CD4-positive, alpha-beta T cell (primary cell): Measurements from ENCODE around the gene TENT5C. TPM values are rescaled to one million over a fixed set of nuclear protein-coding genes. Genes with fewer than 3 reads are reported as not detected.

Source experiments
- ATAC-seq: fragments of 200-7000 bp; cut with Tn5 transposase; one replicate; pipeline ENCODE4 v1.10.0; 2022; ENCODE audit warnings: mild to moderate bottlenecking; ENCODE audit not compliant: poor library complexity
- CTCF ChIA-PET: fragments of 350-600 bp; sonication (Branson Sonifier 250); formaldehyde crosslinking; loops from one replicate; lab custom pipeline; 2021; ENCODE audit warnings: antibody characterized with exemption, inconsistent platforms; lab: Charles Lee
- POLR2A ChIA-PET: fragments of 350-600 bp; sonication (Branson Sonifier 250); formaldehyde crosslinking; loops from one replicate; lab custom pipeline; 2021; ENCODE audit warnings: antibody characterized with exemption, inconsistent platforms; lab: Charles Lee
- DNase-seq, 14 experiments: peaks; one replicate each; pipeline ENCODE4 v3.0.0-alpha.2; 2013 to 2020; ENCODE audit warnings: mixed read lengths in 2 of 14
- H3K27ac ChIP-seq, 2 donors: one replicate each; pipeline versions ENCODE4 v1.5.1 to v1.7.0; 2013; ENCODE audit warnings: low read length in 2 of 2, low read depth in 1 of 2, mild to moderate bottlenecking in 1 of 2
- H3K27me3 ChIP-seq, 2 experiments: 1 replicate in 1 of 2; 2 replicates in 1 of 2; pipeline versions ENCODE4 v1.6.1 to v1.7.0; 2013; ENCODE audit warnings: low read length in 2 of 2, control low read depth in 1 of 2, mild to moderate bottlenecking in 1 of 2, moderate library complexity in 1 of 2; ENCODE audit not compliant: insufficient read depth in 2 of 2, control insufficient read depth in 1 of 2
- H3K36me3 ChIP-seq: one replicate; pipeline ENCODE4 v1.6.1; 2013; ENCODE audit warnings: low read length, control low read depth; ENCODE audit not compliant: insufficient read depth
- H3K4me1 ChIP-seq: one replicate; pipeline ENCODE4 v1.6.1; 2013; ENCODE audit warnings: low read length, control low read depth; ENCODE audit not compliant: insufficient read depth
- H3K4me3 ChIP-seq: one replicate; pipeline ENCODE4 v1.5.1; 2013; ENCODE audit warnings: mild to moderate bottlenecking, low read length, moderate library complexity
- H3K9me3 ChIP-seq, 2 experiments: 1 replicate in 1 of 2; 2 replicates in 1 of 2; pipeline versions ENCODE4 v1.6.1 to v1.7.0; 2013; ENCODE audit warnings: low read length in 2 of 2, mild to moderate bottlenecking in 2 of 2, control low read depth in 1 of 2, moderate library complexity in 1 of 2; ENCODE audit not compliant: control insufficient read depth in 1 of 2, insufficient read depth in 1 of 2
- H3K27ac Mint-ChIP-seq: one replicate; pipeline ENCODE4 v1.8.0; 2020; ENCODE audit warnings: mixed read lengths
- H3K27me3 Mint-ChIP-seq: one replicate; pipeline ENCODE4 v1.8.0; 2021; ENCODE audit warnings: mixed read lengths
- H3K36me3 Mint-ChIP-seq: one replicate; pipeline ENCODE4 v1.8.0; 2021; ENCODE audit warnings: low read depth, mixed read lengths
- H3K4me1 Mint-ChIP-seq: one replicate; pipeline ENCODE4 v1.8.0; 2021; ENCODE audit warnings: low read depth, mixed read lengths
- H3K4me3 Mint-ChIP-seq: one replicate; pipeline ENCODE4 v1.8.0; 2020; ENCODE audit warnings: mild to moderate bottlenecking, mixed read lengths
- H3K9me3 Mint-ChIP-seq: one replicate; pipeline ENCODE4 v1.8.0; 2020; ENCODE audit warnings: mixed read lengths
- intact Hi-C, 2 experiments: fragments of 100-400 bp; cut with DNase I in 1 of 2; cut with micrococcal nuclease in 1 of 2; formaldehyde crosslinking; loops; one replicate each; pipeline versions ENCODE4 v1.15.1 to v1.9.0; 2023 to 2025; cut with DNase I, micrococcal nuclease
- total RNA-seq, 174 experiments: library from RNA in 2 of 174; stranded (reverse) in 2 of 174; gene quantifications; one replicate each; pipeline ENCODE4 v1.2.3 and lab custom pipeline; 2021 to 2026
- TF ChIP-seq, protein P1 (sequence below): fragments of 200-600 bp; IDR thresholded peaks from one replicate; pipeline ENCODE4 v1.8.0; 2022; ENCODE audit warnings: antibody characterized with exemption, mild to moderate bottlenecking

The TENT5C gene
- total RNA-seq, 2 experiments from 2014 or later = 122 to 123 TPM

DNA sequence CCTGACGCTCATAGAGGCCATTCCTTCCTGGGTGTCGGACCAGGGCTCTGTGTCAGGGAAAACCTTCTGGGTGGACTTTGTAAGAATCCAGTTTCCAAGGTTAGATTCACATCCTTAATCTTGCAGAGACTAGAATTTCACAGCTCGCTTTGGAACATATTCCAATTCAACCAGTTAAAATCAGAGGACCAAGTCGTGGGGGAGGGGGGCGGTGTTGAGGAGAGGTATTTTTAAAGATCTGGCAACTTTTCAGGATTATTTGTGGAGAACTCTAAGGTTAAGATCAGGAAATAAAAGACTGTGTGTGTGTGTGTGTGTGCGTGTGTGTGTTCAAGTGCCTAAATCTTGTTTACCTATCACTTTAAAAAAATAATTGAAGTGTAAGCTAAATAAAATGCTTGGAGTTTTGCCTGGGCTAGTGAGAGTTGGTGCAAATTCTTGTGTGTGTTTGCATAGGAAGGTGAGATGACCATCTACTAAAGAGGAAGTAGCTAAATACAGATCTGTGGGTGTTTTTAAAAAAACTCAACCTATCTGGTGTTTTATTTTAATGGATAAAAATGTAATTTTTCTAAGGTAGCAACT, 21.8 kb downstream of the TENT5C start:
- ATAC-seq (no peak), DNase-seq (no peak)
- intact Hi-C loops = no loop called here
- no peaks in the 10 kb centered on the region for H3K9me3 Mint-ChIP-seq
- Histone ChIP-seq H3K27ac (no peak overlapping the region), H3K36me3 (peaks cover 20% of the 10 kb centered on the region), H3K4me3 (no peak overlapping the region), H3K27me3 (no peaks in the 10 kb centered on the region), H3K4me1 (peaks cover 20% of the 10 kb centered on the region), H3K9me3 (no peaks in the 10 kb centered on the region)
- no peak overlapping the region for H3K4me3 Mint-ChIP-seq
- no peak overlapping the region for H3K27ac Mint-ChIP-seq
- TF ChIP-seq, protein P1, sequence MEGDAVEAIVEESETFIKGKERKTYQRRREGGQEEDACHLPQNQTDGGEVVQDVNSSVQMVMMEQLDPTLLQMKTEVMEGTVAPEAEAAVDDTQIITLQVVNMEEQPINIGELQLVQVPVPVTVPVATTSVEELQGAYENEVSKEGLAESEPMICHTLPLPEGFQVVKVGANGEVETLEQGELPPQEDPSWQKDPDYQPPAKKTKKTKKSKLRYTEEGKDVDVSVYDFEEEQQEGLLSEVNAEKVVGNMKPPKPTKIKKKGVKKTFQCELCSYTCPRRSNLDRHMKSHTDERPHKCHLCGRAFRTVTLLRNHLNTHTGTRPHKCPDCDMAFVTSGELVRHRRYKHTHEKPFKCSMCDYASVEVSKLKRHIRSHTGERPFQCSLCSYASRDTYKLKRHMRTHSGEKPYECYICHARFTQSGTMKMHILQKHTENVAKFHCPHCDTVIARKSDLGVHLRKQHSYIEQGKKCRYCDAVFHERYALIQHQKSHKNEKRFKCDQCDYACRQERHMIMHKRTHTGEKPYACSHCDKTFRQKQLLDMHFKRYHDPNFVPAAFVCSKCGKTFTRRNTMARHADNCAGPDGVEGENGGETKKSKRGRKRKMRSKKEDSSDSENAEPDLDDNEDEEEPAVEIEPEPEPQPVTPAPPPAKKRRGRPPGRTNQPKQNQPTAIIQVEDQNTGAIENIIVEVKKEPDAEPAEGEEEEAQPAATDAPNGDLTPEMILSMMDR = no peak
- H3K27me3 Mint-ChIP-seq = no peaks in the 10 kb centered on the region
- CTCF ChIA-PET = interaction anchor here (1.5 to 1.8 kb wide), 2 partner anchors 21 to 47 kb away, joined by 4 to 6 read pairs; no protein-coding TSS in a partner anchor
- H3K4me1 Mint-ChIP-seq = peaks cover 10% of the 10 kb centered on the region
- POLR2A ChIA-PET = interaction anchor here (1.0 to 2.7 kb wide), 3 partner anchors 10 to 31 kb away, joined by 3 to 8 read pairs (median 4); no protein-coding TSS in a partner anchor
- H3K36me3 Mint-ChIP-seq = peaks cover 33% of the 10 kb centered on the region

DNA sequence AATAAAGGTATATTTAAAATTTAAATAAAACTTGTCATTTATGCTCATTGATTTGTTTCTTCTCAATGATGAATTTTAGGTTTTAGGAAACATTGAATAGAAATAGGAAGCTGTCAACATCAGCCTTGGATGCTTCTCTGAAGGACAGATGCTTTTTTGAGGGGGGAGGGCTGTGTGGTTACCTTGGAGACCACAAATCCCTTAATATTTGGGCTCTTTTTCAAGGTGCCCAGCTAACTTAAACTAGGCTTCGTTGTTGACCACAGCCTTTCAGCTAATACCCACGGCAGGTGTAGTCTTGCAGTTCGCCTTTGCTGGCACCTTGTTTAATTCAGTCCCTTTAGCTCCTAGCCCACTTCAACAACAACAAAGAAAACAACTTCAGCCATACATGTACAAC, 22.5 kb downstream of the TENT5C start:
- Mint-ChIP-seq H3K9me3 (no peaks in the 10 kb centered on the region), H3K36me3 (peaks cover 26% of the 10 kb centered on the region), H3K27me3 (no peaks in the 10 kb centered on the region), H3K4me1 (peaks cover 12% of the 10 kb centered on the region), H3K4me3 (no peak overlapping the region), H3K27ac (no peak overlapping the region)
- peaks cover 20% of the 10 kb centered on the region for H3K4me1 ChIP-seq
- DNase-seq (no peak), ATAC-seq (no peak)
- H3K9me3 ChIP-seq = no peaks in the 10 kb centered on the region
- POLR2A ChIA-PET = interaction anchor here (1.0 to 2.7 kb wide), 3 partner anchors 9 to 30 kb away, joined by 3 to 8 read pairs (median 4); no protein-coding TSS in a partner anchor
- H3K27ac ChIP-seq = no peak overlapping the region
- H3K4me3 ChIP-seq = no peak overlapping the region
- intact Hi-C loops = no loop called here
- peaks cover 13% of the 10 kb centered on the region for H3K36me3 ChIP-seq
- CTCF ChIA-PET = interaction anchor here (1.5 to 1.8 kb wide), 3 partner anchors 10 to 46 kb away, joined by 3 to 6 read pairs (median 4); no protein-coding TSS in a partner anchor
- no peaks in the 10 kb centered on the region for H3K27me3 ChIP-seq
- TF ChIP-seq, protein P1 = no peak

DNA sequence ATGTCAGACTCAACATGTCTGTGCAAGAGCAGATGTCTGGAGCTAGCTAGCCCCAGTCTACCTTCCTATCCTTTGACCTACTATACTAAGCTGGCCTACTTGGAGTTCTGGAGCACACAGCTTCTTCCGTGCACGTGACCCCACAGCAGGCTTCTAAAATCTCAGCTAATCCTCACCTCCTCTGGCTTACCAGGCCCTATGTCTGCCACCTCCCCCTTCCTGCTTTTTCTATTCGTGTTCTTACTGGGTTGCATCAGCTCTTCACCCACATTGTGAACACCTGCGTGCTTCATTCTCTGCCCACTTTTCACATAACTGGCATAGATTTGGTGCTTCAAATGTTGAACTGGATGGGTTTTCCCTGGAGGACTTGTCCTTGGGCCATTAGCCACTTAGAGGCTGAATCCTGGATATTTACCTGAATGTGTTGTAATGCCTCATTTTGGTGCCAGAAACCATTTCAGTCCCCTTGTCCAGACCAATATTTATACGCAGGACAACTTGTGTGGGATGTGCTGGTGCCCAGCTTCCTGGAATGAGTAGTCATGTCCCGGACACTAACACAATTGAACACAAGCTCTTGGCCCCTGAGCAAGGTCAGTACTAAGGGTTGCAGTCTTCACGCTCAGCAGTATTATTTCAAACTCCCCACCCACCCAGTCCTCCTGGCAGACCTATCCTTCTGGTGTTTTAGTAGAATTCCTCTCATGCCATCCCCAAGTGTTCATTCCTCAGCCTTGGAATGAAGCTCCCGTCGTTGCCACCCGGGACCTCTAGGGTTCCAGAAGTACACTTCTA, 24.0 kb downstream of the TENT5C start:
- Histone ChIP-seq H3K27ac (no peak overlapping the region), H3K4me3 (no peak overlapping the region), H3K9me3 (no peaks in the 10 kb centered on the region), H3K36me3 (no peaks in the 10 kb centered on the region), H3K27me3 (no peaks in the 10 kb centered on the region), H3K4me1 (peaks cover 30% of the 10 kb centered on the region)
- Mint-ChIP-seq H3K27ac (no peak overlapping the region), H3K4me1 (peaks cover 12% of the 10 kb centered on the region), H3K36me3 (peaks cover 11% of the 10 kb centered on the region), H3K27me3 (no peaks in the 10 kb centered on the region), H3K4me3 (no peak overlapping the region), H3K9me3 (no peaks in the 10 kb centered on the region)
- intact Hi-C loops = no loop called here
- POLR2A ChIA-PET = interaction anchor here (1.4 to 2.7 kb wide), 3 partner anchors 23 to 29 kb away, joined by 4 to 8 read pairs (median 5); no protein-coding TSS in a partner anchor
- no peak for ATAC-seq
- CTCF ChIA-PET = interaction anchor here (1.6 to 1.8 kb wide), 2 partner anchors 12 to 23 kb away, joined by 3 to 6 read pairs; no protein-coding TSS in a partner anchor
- TF ChIP-seq, protein P1 = no peak
- DNase-seq = no peak
